GM20000 (cell line): Measurements from ENCODE around the gene REX1BD.

ENCODE experiments used
- DNase-seq: peaks from one replicate; pipeline ENCODE4 v3.0.0; 2012; ENCODE audit warnings: low spot score
- CTCF ChIP-seq: IDR thresholded peaks from 2 replicates; pipeline ENCODE4 v1.5.1; 2012; ENCODE audit warnings: mild to moderate bottlenecking, control low read depth; ENCODE audit errors: extremely low read depth, missing control alignments

The REX1BD gene

GRCh38 chr19:18566953-18567352 lies 21.6 kb upstream of the REX1BD start:
- DNase-seq: no peak
- no peak for TF ChIP-seq CTCF

GRCh38 chr19:18568367-18568766 lies 20.2 kb upstream of the REX1BD start:
- DNase-seq: no peak
- no peak for TF ChIP-seq CTCF

GRCh38 chr19:18571564-18572344 lies 16.8 kb upstream of the REX1BD start, which contains the start of gene UBA52:
Gene UBA52 (plus strand): TSS chr19:18571857. CDS start chr19:18573301, 1,444 bp downstream.
- TF ChIP-seq CTCF: no peak
- peak; percentile 95 for DNase-seq

GRCh38 chr19:18574691-18575291 lies 13.8 kb upstream of the REX1BD start:
- no peak for DNase-seq

GRCh38 chr19:18576383-18576782 lies 12.2 kb upstream of the REX1BD start:
- no peak for DNase-seq
- no peak for TF ChIP-seq CTCF

More at GRCh38 chr19:18574691-18575291, 13.8 kb upstream of the REX1BD start:
- no peak for TF ChIP-seq CTCF

GRCh38 chr19:18577365-18577914 lies 11.2 kb upstream of the REX1BD start:
- TF ChIP-seq CTCF: no peak
- DNase-seq: no peak

- DNase-seq: no peak
- TF ChIP-seq CTCF: no peak
Observed at GRCh38 chr19:18580311-18580710, 8.3 kb upstream of the REX1BD start.
